ENCODE data around the gene MIS12. TPM values are rescaled to one million over a fixed set of nuclear protein-coding genes. Genes with fewer than 3 reads are reported as not detected.
A peak's percentile ranks its signal among the peaks of the same experiment; 100 is the strongest.

Gene MIS12
- total and polyA plus RNA-seq, 2 of the 13 experiments (the other 11 are each of a cell fraction or from before 2014, with no cell fraction given) = 13.4 to 28.0 TPM

GRCh38 chr17:5526821-5527598, 40.6 kb downstream of the MIS12 start:
- CTCF ChIA-PET (ENCODE audit: low intra/inter-chr PET ratio, low total read pairs) = no interaction called here
- in situ Hi-C loops (cut with HindIII; ENCODE audit: extremely low pct_ligation_motif_present, low pct_unique_long_range_greater_than_20kb) = no loop called here
- Histone ChIP-seq H3K9ac (ENCODE audit: insufficient read depth, low read depth, low read length) (no peak overlapping the region), H3K9me3 (ENCODE audit: low read length) (no peaks in the 10 kb centered on the region), H2AFZ (ENCODE audit: low read length) (no peak overlapping the region), H3K27ac (ENCODE audit: extremely low read length, insufficient read depth, low read length) (no peak overlapping the region), H3K79me2 (ENCODE audit: insufficient read depth, low read length) (no peaks in the 10 kb centered on the region), H3K27me3 (ENCODE audit: control insufficient read depth in 1 of 2, insufficient read depth in 2 of 2, low read length in 2 of 2) (peaks cover 0 to 5% of the 10 kb centered on the region in 2 experiments; a peak in 2 of 5 replicates), H3K4me2 (ENCODE audit: low read depth, low read length) (no peak overlapping the region), H3K4me3 (replicated peaks in 1 of 3; ENCODE audit: insufficient read depth in 1 of 3, low read depth in 2 of 3, low read length in 3 of 3) (no peak overlapping the region), H3K36me3 (replicated peaks in 1 of 2; ENCODE audit: control insufficient read depth in 1 of 2, insufficient read depth in 2 of 2, low read length in 2 of 2) (no peaks in the 10 kb centered on the region), H4K20me1 (ENCODE audit: insufficient read depth, low read length) (no peaks in the 10 kb centered on the region), H3K4me1 (ENCODE audit: insufficient read depth, low read length) (peaks cover 23% of the 10 kb centered on the region)
- intact Hi-C loops (cut with micrococcal nuclease; ENCODE audit: unreplicated experiment) = no loop called here
- peak; percentile 59 for DNase-seq (ENCODE audit: low spot score)
- FAIRE-seq = no peak
- POLR2A ChIA-PET = interaction anchor here (0.8 kb wide), 1 partner anchor 41 kb away, joined by 5 read pairs; the partner anchor contains the start of genes DERL2 and MIS12
- ATAC-seq = peak; percentile 62
- 47% methylated on average over 10 of the region's 14 CpGs for WGBS (ENCODE audit: low lambda C conversion rate)
- BruUV-seq (replicated peaks) = no TSS peak
- no peak for TF ChIP-seq ZNF460 (CRISPR knock-in tag; IDR thresholded peaks at IDR 0.05; ENCODE audit: borderline replicate concordance)
- no peak for TF ChIP-seq FOXP1 (IDR thresholded peaks at IDR 0.05)
- no peak for TF ChIP-seq FOXP1 (CRISPR knock-in tag; IDR thresholded peaks at IDR 0.05)
- no peak for TF ChIP-seq ZNF747 (CRISPR knock-in tag; IDR thresholded peaks at IDR 0.05; ENCODE audit: borderline replicate concordance)
- TF ChIP-seq HNRNPK (IDR thresholded peaks at IDR 0.05; ENCODE audit: low read depth, low read length, poor library complexity, severe bottlenecking) = no peak
- TF ChIP-seq, protein P1, sequence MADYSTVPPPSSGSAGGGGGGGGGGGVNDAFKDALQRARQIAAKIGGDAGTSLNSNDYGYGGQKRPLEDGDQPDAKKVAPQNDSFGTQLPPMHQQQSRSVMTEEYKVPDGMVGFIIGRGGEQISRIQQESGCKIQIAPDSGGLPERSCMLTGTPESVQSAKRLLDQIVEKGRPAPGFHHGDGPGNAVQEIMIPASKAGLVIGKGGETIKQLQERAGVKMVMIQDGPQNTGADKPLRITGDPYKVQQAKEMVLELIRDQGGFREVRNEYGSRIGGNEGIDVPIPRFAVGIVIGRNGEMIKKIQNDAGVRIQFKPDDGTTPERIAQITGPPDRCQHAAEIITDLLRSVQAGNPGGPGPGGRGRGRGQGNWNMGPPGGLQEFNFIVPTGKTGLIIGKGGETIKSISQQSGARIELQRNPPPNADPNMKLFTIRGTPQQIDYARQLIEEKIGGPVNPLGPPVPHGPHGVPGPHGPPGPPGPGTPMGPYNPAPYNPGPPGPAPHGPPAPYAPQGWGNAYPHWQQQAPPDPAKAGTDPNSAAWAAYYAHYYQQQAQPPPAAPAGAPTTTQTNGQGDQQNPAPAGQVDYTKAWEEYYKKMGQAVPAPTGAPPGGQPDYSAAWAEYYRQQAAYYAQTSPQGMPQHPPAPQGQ (CRISPR knock-in tag; IDR thresholded peaks at IDR 0.05; ENCODE audit: borderline replicate concordance) = no peak
- TF ChIP-seq RFX1 (IDR thresholded peaks at IDR 0.05) = peak; percentile 15; the same call in 1 of the 2 replicates
- TF ChIP-seq NPAS2 (CRISPR knock-in tag; IDR thresholded peaks at IDR 0.05; ENCODE audit: borderline replicate concordance) = no peak
- no peak for TF ChIP-seq STAT5B (CRISPR knock-in tag; IDR thresholded peaks at IDR 0.05)
- no peak for TF ChIP-seq WIZ (CRISPR knock-in tag; IDR thresholded peaks at IDR 0.05)
- no peak for TF ChIP-seq HDAC2 (CRISPR knock-in tag; IDR thresholded peaks at IDR 0.05)
- no peak for TF ChIP-seq ARID2 (CRISPR knock-in tag; IDR thresholded peaks at IDR 0.05; ENCODE audit: borderline replicate concordance)
- TF ChIP-seq LCORL (IDR thresholded peaks at IDR 0.05) = no peak
- TF ChIP-seq LCORL (CRISPR knock-in tag; IDR thresholded peaks at IDR 0.05) = no peak
- TF ChIP-seq, protein P2, sequence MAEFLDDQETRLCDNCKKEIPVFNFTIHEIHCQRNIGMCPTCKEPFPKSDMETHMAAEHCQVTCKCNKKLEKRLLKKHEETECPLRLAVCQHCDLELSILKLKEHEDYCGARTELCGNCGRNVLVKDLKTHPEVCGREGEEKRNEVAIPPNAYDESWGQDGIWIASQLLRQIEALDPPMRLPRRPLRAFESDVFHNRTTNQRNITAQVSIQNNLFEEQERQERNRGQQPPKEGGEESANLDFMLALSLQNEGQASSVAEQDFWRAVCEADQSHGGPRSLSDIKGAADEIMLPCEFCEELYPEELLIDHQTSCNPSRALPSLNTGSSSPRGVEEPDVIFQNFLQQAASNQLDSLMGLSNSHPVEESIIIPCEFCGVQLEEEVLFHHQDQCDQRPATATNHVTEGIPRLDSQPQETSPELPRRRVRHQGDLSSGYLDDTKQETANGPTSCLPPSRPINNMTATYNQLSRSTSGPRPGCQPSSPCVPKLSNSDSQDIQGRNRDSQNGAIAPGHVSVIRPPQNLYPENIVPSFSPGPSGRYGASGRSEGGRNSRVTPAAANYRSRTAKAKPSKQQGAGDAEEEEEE (CRISPR knock-in tag; IDR thresholded peaks at IDR 0.05; ENCODE audit: borderline replicate concordance) = no peak
- no peak for TF ChIP-seq ZNF558 (CRISPR knock-in tag; IDR thresholded peaks at IDR 0.05; ENCODE audit: borderline replicate concordance)
- TF ChIP-seq SUZ12 (IDR thresholded peaks at IDR 0.05; ENCODE audit: low read depth, low read length) = no peak
- TF ChIP-seq ZNF382 (CRISPR knock-in tag; IDR thresholded peaks at IDR 0.05; ENCODE audit: borderline replicate concordance) = no peak
- TF ChIP-seq CREB1 (IDR thresholded peaks at IDR 0.05) = peak; percentile 77
- no peak for TF ChIP-seq CREB1 (CRISPR knock-in tag; IDR thresholded peaks at IDR 0.05)
- TF ChIP-seq, protein P3, sequence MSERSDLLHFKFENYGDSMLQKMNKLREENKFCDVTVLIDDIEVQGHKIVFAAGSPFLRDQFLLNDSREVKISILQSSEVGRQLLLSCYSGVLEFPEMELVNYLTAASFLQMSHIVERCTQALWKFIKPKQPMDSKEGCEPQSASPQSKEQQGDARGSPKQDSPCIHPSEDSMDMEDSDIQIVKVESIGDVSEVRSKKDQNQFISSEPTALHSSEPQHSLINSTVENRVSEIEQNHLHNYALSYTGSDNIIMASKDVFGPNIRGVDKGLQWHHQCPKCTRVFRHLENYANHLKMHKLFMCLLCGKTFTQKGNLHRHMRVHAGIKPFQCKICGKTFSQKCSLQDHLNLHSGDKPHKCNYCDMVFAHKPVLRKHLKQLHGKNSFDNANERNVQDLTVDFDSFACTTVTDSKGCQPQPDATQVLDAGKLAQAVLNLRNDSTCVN (CRISPR knock-in tag; IDR thresholded peaks at IDR 0.05; ENCODE audit: borderline replicate concordance) = no peak
- no peak for TF ChIP-seq HMG20A (CRISPR knock-in tag; IDR thresholded peaks at IDR 0.05; ENCODE audit: borderline replicate concordance)
- TF ChIP-seq ZNF138 (CRISPR knock-in tag; IDR thresholded peaks at IDR 0.05; ENCODE audit: low read depth) = no peak

Data from HepG2 (cell line).